Measurements from ENCODE around the gene NUDCD3.

- no peak for TF ChIP-seq CTCF (IDR thresholded peaks at IDR 0.05; ENCODE audit: control extremely low read depth in 1 of 3, insufficient read depth in 1 of 3, low read depth in 1 of 3, low read length in 3 of 3)
- no peak for TF ChIP-seq E2F6 (IDR thresholded peaks at IDR 0.05)
- TF ChIP-seq POLR2A (IDR thresholded peaks at IDR 0.05; ENCODE audit: control extremely low read depth in 1 of 2, low read depth in 2 of 2, low read length in 2 of 2), result no peak
These were observed 107.8 kb downstream of the NUDCD3 start for GRCh38 chr7:44382459-44383265.

All from H1 (cell line).